Fibroblast of skin of abdomen (primary cell): ENCODE results near the gene PRG2.

Experiments
- DNase-seq: peaks from one replicate; pipeline ENCODE4 v3.0.0-alpha.2; 2013

Gene PRG2

DNA sequence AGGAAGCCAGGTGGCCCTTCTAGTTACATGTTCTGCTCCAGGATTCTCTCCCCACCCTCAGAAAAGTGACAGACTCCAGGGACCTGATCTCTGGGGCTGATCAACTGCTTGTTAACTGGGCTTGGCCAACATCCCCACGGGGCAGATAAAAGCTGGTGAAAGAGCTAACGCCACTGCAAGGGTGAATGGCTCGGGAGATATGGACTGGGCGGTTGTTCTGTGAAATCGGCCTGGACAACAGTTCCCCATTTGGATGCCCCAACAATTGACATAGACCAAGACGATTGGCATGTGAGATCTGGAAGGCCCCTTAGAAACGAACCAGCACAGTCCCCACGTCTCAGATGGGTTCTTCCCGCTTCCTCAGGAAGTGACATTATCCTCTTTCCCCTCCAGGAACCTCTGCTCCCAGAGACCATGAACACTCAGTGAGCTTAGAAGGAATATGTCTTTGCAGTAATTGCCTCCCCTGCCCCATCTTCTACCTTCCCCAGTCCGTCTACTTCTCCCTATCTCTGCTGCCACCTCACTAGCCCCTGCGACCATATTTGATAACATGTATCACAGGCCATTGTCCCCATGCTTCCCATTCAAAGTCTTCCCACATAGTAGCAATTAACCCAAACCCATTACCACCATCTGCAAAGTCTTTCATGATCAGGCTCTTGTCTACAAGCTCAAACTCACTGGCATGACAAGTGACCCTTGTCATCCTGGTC, 5.6 kb upstream of the PRG2 start:
- no peak for DNase-seq

GRCh38 chr11:57394203-57394965, 3.9 kb upstream of the PRG2 start:
- DNase-seq = no peak

DNA sequence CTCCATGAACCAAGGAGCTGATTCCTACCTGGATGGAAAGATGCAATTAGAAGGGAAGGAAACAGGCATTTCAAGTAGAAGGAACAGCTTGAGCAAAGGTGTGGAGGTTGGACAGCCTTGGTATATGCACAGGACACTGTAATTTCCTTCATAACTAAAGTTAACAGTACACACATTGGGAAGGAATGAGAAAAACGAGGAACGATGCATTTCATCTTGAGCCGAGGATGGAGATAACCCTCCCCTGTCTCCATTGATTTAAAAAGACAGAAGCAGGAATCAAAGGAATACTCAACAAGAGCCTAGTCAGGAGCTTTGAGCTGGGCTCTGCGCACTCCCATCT, 2.3 kb upstream of the PRG2 start:
- DNase-seq = no peak

DNA sequence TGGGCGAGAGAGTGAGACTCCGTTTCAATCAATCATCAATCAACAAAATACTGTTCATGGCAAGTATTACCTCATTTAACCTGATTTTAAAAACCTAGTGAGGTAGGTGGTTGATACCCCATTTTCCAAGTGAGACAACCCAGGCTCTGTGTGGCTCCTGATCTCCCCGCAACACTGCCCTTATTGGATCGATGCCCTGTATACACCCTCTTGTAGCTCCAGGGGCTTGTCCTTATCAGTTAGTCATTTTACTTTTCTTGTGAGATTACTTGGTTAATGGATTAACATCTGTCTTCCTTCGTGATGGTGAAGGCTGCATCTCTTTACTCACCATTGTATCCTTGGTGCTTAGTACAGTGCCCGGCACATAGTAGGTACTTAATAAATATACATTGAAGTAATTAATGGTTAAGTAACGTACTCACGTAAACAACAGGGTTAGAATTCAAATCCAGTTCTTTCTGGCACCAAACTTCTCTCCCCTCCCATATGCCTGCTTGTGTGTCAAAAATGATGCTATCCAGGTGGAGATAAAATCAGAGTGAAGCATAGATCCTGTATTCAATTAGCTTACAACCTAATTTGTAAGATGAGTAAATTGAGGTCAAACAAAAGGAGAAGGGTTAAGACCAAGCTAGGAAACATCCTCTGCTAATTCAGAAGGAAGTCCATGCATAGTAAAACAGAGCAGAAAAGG, 1.8 kb upstream of the PRG2 start:
- no peak for DNase-seq

DNA sequence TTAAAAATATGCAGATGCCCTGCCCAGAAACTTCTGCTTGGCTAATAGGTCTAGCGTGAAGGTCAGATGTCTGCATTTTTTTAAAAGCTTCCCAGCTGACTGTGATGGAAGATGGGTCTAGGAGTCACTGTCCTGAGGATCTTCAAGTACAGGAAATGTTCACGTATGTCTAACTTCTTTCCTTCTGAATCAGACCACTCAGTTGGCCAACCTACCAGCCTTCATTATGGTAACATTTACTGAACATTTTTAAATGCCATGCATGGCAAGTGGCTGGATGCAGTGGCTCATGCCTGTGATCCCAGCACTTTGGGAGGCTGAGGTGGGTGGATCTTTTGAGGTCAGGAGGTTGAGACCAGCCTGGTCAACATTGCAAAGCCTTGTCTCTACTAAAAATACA, 1.1 kb upstream of the PRG2 start:
- DNase-seq = no peak

DNA sequence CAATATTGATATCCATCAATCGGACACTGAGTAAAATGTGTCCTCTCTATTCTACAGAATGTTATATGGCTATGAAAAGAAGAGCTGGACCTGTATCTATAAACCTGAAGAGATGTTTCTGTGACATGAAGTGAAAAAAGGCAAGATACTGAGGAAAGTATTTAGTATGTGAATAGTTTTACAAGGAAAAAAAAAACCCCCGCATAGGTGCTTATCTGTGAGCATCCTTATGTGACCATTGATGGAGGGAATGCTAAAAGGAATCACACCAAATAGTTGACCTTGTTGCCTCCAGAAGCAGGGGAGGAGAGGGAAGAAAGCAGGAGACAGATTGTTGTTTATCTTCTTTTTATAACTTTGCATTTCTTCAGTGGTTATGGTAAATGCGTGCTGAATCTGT, 661 bp upstream of the PRG2 start:
- no peak for DNase-seq

DNA sequence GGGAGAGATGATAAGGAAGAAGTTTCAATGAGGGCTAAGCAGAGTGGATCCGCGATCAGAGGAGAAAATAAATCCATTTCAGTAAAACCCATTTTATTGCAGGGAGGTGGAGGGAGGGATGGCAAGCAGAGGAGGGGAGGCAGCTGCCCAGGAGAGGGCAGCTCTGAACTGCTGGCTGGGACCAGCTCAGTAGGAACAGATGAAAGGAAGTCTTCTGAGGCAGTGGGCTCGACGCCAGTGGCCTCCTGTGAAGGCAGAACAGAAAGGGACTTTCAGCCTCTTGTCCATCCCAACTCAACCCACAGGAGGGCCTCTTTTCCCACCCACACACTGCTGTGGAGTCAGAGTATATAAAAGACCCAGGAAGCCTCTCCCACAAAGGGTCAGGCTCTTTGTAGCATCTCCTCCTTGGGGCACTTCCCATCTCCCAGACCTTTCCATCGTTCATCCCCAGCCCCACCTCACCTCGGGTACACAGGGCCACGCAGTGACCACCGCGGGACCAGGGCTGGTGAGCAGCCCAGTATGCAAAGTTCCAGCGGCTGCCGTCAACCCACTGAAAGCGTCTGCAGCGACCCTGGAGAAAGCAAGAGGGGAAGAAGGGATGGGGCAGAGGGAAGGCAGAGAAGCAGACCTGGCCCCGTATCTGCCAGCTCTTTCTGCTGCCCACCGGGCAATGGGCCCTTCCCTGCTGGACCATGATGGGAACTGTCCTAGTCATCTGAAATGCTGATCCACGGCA, 3.0 kb downstream of the PRG2 start:
- no peak for DNase-seq

GRCh38 chr11:57386178-57386940, 4.1 kb downstream of the PRG2 start:
- DNase-seq = no peak

- DNase-seq = no peak
These were observed 9.5 kb downstream of the PRG2 start, which contains the start of gene PRG3 for GRCh38 chr11:57380975-57381374. Gene PRG3 (minus strand): TSS chr11:57381150. CDS start chr11:57380708, 442 bp downstream.

DNA sequence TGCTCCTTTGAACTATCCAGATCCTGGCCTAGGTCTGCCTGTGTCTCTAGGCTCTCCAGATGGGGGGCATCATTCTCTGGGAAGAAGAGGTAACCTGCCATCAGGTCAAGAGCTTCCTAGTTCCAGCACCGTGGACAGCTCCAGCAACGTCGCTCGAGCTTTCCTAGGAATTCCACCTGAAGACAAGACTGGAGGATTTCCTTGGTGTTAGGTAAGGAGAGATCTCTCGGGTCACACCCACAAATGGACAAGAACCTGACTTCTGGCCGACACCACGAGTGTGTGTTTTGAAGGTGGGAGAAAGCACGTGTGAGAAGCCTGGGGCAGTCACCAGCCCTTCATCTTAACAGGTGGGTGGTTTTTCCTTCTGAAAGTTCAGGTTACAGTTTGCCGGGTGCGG, 10.7 kb downstream of the PRG2 start:
- DNase-seq = peak; percentile 8

DNA sequence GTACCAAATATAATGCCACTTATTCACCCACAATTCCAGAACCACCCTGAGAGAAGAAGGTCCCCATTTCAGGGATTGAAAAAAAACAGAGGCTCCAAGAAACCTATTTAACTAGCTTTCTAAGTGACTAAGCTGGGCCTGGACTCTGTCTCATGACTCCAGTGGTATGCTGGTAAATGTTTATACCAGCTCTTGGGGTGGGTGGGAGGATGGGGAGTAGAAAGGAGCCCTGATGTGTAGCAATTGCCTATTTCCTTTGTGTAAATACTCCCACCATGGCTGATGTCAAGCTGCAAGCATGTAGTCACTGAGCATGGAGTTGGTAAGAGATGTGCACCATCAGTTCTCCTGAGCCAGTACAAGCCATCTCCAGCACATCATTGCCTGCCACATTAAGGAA, 12.3 kb downstream of the PRG2 start:
- DNase-seq = no peak

GRCh38 chr11:57377107-57377506, 13.3 kb downstream of the PRG2 start:
- no peak for DNase-seq

GRCh38 chr11:57376095-57377090, 14.1 kb downstream of the PRG2 start:
- no peak for DNase-seq

GRCh38 chr11:57375490-57375889, 15.0 kb downstream of the PRG2 start:
- no peak for DNase-seq

- no peak for DNase-seq
These were observed 15.5 kb downstream of the PRG2 start for GRCh38 chr11:57374966-57375365.

GRCh38 chr11:57373146-57373545, 17.3 kb downstream of the PRG2 start:
- no peak for DNase-seq

DNA sequence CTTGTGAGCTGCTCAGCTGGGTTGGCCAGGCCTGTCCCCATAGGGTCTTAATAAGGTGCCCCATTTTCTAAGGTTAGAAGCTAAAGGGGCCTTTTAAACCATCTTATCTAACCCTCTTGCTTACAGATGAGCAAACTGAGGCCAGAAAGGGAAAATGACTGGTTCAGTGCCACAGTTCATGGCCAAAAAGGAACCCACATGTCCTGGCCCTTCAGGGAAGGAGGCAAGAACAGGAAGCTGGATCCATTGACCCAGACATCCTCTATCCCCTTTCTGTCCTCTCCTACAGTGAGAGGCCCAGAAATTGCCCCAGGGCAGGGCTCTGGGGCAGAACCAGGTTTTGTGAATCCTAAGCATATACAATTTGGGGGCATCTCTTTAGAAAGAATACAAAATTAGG, 19.5 kb downstream of the PRG2 start:
- DNase-seq = no peak

- no peak for DNase-seq
These were observed 20.2 kb downstream of the PRG2 start for GRCh38 chr11:57370251-57370650.

GRCh38 chr11:57368845-57369232, 21.6 kb downstream of the PRG2 start:
- DNase-seq = no peak

DNA sequence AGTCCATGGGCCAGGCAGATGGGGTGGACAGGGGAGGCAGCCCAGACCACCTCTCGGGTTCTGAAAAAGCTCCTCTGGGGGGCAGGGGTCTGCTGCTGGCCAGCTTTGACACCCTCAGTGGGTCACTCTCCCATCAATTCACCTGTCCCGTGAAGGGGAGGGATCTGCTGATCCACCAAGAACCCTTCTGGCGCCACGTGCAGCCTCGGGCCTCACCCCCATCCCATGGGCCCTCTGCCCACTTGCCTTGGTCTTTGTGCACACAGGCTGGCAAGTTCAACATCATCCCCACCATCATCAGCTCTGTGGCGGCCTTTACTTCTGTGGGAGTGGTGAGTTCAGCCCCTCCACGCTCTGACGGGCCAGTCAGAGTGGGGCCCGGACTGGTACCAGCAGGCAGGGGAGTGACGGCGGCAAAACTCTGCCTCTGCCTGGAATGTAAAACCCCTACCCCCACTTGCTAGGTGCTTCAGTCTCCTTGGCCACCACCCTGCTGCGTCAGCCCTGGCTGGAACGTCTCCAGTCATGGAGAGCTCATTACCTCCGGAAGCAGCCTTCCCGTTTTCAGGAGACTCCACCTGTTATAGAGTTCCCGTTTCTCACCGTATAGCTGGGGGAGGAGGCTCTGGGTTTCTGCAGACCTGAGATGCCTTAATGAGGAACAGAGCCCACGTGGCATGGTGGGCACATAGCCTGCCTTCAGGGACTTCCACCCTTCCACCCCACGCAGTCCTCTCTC, 22.2 kb downstream of the PRG2 start:
- DNase-seq = no peak
